NCI-H82 treated with DMSO at 0.1 percent for 48 hours (cell line): ENCODE results near the gene RPUSD4.
"Not testable (repeated sequence)": the region's sequence is repeated elsewhere in the genome, so short reads cannot be mapped to it uniquely, and the experiment has no call there.

ENCODE experiments used
- DNase-seq: peaks from one replicate; lab custom pipeline; 2025; ENCODE audit not compliant: unreplicated experiment; lab: John Stamatoyannopoulos, UW

The RPUSD4 gene, protein sequence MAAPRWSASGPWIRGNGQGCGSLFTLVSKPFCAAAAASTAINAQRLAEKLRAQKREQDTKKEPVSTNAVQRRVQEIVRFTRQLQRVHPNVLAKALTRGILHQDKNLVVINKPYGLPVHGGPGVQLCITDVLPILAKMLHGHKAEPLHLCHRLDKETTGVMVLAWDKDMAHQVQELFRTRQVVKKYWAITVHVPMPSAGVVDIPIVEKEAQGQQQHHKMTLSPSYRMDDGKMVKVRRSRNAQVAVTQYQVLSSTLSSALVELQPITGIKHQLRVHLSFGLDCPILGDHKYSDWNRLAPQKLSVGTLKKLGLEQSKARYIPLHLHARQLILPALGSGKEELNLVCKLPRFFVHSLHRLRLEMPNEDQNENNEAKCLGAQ

DNA sequence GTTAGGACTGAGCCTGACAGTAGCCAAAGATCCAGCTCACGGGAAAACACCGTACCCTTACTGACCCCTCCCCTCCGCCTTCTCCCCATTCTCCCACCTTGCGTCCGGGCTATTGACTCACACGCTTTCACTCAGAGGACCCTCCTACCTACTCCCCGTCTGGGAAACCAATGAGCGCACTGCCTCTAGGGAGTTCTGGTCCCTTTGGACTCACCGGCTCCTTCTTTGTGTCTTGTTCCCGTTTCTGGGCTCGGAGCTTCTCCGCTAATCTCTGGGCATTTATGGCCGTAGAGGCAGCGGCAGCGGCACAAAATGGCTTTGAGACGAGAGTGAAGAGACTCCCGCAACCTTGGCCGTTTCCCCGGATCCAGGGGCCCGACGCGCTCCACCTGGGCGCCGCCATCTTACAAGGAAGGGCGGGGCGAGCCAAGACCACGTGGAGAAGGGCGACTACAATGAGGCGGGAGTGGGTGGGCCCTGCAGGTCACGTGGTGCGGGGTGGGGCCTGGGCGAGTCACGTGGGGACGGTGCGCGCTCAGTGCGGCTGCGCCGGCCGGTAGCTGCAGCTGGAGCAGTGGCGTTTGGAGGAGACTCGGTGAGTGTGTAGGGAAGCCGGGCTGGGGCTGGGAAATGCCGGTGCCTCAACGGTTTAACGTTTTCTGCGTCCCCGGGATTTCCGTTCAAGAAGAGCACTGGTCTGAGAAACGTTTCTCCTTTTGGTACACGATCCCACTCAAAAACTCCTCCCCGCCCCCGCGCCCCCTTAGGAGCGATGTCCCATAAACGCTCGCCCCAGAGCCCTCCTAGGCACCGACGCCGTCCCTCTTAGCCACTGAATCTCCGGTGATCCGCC is at the start of gene RPUSD4, which contains the start of gene FAM118B:
RPUSD4 (minus strand) TSS at position 415 of the 853 bp plus-strand sequence; CDS start at position 403, 12 bp downstream.
FAM118B (plus strand) TSS at position 547 of the 853 bp plus-strand sequence. CDS start 23,220 bp downstream, outside the sequence.
- DNase-seq, result peak; percentile 80

GRCh38 chr11:126257764-126258163 is 46.3 kb upstream of the RPUSD4 start:
- no peak for DNase-seq

DNA sequence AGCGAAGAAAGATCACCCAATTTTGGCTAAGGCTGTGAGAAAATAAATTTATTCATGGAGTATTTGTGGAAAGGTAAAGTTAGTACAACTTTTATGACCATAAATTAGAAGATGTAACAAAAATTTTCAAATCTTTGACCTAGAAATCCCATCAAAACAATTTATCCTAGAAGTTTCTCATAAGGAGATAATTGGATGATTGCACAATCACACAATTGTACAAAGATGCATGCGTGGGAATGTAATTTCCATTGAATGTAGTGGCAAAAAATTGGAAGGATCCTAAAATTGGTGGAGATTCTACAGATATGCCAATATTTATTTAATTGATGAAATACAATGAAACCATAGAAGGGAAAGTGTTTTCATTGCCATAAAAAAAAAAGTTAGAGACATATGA is 45.7 kb upstream of the RPUSD4 start:
- no peak for DNase-seq

GRCh38 chr11:126256216-126256615 is 44.8 kb upstream of the RPUSD4 start:
- no peak for DNase-seq

DNA sequence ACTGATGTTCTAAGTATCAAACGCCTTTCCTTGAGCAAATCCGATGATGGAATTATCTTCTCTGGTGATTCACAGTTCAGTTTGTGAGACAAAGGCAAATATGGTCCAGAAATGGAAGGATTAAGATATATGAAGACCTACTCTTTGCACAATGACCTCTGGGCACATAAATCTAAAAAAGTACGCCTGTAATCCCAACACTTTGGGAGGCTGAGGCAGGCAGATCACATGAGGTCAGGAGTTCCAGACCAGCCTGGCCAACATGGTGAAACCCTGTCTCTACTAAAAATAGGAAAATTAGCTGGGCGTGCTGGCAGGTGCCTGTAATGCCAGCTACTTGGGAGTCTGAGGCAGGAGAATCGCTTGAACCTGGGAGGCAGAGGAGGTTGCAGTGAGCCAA is 44.1 kb upstream of the RPUSD4 start:
- not testable (repeated sequence) for DNase-seq

GRCh38 chr11:126254819-126255218 is 43.4 kb upstream of the RPUSD4 start:
- DNase-seq, result no peak

- DNase-seq, result no peak
Observed at GRCh38 chr11:126253265-126253664, 41.8 kb upstream of the RPUSD4 start.

GRCh38 chr11:126246636-126247035 is 35.2 kb upstream of the RPUSD4 start:
- no peak for DNase-seq

- no peak for DNase-seq
Observed at GRCh38 chr11:126233391-126233790, 21.9 kb upstream of the RPUSD4 start.

DNA sequence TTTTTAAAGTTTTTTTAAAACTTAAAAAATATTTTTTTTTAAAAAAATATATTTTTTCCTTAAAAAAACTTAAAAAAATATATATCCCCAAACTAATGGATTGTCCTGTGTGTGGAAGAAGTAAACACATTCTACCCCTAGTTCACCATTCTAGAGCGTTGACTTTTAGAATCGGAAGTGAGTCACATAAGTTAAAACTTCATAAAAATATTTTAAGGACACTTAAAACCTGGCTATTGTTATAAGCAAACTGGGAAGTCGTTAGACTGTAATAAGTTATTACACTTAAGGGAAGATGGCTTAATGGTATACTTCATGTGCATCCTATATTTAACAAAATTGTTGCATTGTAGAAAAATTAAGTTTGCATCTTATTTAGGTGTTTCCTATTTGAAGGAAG is 21.2 kb upstream of the RPUSD4 start:
- DNase-seq, result no peak

GRCh38 chr11:126231725-126232459 is 20.4 kb upstream of the RPUSD4 start:
- DNase-seq, result peak; percentile 33

DNA sequence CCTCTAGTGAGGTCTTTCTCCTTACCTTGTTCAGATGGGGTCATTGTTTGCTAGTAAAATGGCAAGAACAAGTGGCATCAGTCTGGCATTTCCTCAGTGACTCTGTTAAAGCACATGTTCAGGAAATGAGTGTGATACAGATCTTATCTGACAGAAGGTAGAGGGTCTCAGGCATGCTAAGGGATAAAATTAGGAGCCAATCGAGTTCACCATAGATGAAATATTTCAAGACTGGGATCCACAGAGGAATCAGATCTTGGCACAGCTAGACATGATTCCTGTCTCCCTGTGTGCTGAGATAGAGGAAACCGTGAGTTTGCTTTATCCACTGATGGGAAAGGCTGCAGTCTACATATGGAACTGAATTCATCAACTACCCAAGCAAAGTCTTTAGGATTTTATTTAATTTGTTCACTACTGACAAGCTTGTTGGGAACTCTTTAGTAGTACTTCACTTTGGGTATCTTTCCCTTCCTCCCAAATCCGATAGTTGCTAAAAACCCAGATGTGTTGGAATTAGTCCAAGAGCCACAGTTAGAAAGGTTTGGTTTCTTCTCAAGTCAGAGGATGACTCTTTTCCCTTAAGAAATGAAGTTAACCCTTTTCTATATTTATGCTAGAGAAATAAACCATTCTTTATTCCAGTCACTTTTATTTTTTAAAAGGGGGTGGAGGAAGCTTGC is 18.5 kb upstream of the RPUSD4 start:
- no peak for DNase-seq

- DNase-seq, result no peak
Observed at GRCh38 chr11:126226334-126227084, 15.1 kb upstream of the RPUSD4 start.

- DNase-seq, result no peak
Observed at GRCh38 chr11:126225295-126225665, 13.8 kb upstream of the RPUSD4 start.

- no peak for DNase-seq
Observed at GRCh38 chr11:126224647-126225294, 13.3 kb upstream of the RPUSD4 start.

- no peak for DNase-seq
Observed at GRCh38 chr11:126219547-126219946, 8.1 kb upstream of the RPUSD4 start.

- DNase-seq, result no peak
Observed at GRCh38 chr11:126217491-126217890, 6.0 kb upstream of the RPUSD4 start.

GRCh38 chr11:126216526-126217305 is 5.3 kb upstream of the RPUSD4 start:
- no peak for DNase-seq

DNA sequence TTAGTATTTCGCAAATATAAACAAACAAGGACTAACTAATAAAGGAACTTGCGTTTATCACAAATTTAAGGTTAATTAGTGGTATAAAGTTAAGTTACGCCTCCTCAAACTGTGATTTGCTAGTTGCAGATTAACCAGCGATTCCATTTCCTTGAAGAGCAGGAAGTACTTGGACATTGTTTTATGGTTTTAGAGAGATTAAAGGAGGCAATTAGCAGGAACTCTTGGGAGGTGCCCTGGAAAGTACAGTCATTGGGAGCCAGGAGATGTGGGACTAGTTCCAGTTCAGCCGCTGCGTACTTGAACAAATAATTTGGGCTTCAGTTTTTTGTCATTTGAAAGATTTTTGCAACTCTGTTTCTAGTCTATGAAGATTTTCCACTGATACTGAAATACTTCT is 3.4 kb upstream of the RPUSD4 start:
- no peak for DNase-seq
